GM19099 (cell line): ENCODE data around the gene BMP7.

ENCODE experiments used
- POLR2A ChIP-seq: IDR thresholded peaks from 3 replicates; pipeline ENCODE4 v1.6.1; 2011; ENCODE audit warnings: low read depth; ENCODE audit not compliant: insufficient read length; ENCODE audit errors: extremely low read depth

BMP7 gene

DNA sequence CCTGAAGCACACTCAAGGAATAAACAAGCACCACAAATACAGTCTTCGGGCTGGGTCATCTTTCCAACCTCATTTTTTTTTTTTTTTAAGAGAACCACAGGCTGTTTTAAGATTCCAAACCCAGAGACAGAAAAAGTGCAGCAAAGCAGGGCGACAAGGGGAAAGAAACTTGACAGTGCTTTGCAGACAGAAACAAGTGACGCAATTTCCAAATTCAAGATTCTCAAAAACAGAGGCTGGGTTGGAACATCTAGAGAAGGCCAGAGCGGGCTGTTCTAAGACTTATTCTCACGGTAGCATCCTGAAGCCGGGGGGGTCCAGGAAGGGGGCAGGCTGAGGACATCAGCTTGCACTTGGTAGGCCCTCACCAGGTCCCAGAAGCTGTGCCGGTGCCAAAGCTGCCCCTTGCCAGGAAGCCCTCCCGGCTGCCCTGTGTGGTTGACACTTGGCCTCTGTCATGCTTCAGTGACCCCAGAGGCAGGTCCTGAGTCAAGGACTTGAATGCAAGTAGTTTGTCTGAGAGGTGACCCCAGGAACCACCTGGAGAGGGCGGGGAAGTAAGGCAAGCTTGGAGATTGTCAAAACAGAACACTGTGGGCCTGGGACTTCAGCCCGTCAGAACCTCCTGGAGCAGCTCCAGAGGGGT lies 50.5 kb downstream of the BMP7 start:
- no peak for TF ChIP-seq POLR2A

- no peak for TF ChIP-seq POLR2A
These were observed 51.0 kb downstream of the BMP7 start for GRCh38 chr20:57215426-57215825.

DNA sequence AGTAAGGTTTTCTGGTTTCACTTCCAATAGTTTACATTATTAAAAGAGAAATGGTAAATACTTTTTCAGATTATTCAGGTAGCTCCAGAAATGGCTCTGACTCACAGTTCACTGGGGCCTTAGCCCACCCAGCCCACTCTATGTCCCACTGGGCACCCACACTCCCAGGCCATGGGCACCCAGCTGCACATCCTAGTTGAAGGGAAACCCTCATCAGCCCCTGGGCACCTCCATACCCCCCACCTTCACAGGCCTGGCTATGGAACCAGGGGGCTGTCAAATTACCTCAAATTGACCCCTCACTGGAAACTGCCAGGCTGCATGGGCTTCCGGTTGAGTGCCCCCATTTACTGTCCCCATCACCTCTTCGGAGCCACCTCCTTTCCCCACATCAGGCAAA lies 51.5 kb downstream of the BMP7 start:
- TF ChIP-seq POLR2A = no peak

DNA sequence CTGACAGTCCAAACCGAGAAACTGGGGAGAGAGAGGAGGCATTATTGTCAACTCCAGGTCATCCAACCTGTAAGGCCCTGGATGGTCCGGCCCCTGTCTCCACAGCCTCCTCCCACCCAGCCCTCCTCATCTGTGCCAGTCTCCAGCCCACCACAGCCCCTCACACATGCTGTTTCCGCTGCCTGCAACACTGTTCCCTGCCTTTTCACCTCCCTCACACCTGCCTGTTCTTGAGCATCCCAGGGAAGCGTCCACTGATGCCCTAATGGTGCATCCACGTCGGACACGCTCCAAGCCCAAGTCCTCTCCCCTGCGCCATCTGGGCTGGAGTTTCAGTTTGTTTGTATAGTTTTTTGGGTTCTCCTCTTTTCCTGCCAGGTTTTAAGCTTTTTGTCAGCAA lies 52.0 kb downstream of the BMP7 start:
- TF ChIP-seq POLR2A = no peak

- TF ChIP-seq POLR2A = no peak
These were observed 52.5 kb downstream of the BMP7 start for GRCh38 chr20:57213924-57214323.

- TF ChIP-seq POLR2A = no peak
These were observed 53.1 kb downstream of the BMP7 start for GRCh38 chr20:57213291-57213690.

DNA sequence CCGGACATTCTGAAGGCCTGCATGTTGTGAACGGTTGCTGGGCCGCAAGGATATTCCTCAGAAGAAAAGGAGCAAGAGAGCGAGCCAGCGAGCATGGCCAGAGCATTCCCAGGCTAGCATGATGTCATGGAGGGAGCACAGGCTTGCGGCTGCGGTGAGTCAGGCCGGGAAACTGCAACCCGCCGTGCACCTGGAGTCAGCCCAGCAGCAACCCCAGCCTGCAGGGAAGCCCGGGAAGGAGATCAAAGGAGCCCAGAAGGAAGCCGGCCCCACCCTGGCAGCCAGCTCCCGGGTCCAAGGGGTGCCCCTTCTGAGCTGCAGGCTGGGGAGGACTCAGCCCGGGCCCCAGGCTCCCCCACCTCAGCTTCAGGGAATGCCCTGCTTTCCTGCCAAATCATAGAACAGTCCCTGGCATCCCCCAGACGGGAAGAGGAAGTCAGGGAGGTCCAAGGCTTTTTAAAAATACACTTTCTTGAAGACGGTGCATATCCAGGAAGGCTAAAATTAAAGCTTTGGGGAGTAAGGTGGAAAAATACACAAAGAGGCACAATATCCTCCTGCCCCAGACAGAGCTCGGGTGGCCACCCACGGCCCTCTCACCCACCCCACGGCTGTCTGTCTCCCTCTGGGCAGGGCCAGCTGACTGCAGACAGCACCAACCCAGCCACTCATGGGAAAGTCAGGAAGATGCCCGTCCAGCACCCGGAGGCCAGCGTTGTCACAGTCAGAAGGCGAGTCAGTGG lies 53.7 kb downstream of the BMP7 start:
- no peak for TF ChIP-seq POLR2A

GRCh38 chr20:57211908-57212533 lies 54.4 kb downstream of the BMP7 start:
- TF ChIP-seq POLR2A = no peak

DNA sequence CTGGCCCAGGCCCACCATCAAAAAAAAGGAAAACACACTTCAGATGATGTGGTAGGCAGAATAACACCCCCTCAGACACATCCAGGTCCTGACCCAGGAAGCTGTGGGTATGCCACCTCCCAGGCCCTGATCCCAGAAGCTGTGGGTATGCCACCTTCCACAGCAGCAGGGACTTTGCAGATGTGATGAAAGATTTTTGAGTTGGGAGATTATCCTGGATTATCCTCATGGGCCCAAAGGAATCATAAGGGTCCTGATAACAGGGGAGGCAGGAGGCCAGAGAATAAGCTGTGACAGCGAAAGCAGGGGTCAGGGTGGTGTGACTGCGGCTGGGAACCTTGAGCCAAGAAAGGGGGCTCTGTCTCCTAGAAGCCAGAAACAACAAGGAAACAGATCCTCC lies 55.0 kb downstream of the BMP7 start:
- no peak for TF ChIP-seq POLR2A

- no peak for TF ChIP-seq POLR2A
These were observed 55.5 kb downstream of the BMP7 start for GRCh38 chr20:57210911-57211280.

- TF ChIP-seq POLR2A = no peak
These were observed 56.2 kb downstream of the BMP7 start for GRCh38 chr20:57210054-57210910.

DNA sequence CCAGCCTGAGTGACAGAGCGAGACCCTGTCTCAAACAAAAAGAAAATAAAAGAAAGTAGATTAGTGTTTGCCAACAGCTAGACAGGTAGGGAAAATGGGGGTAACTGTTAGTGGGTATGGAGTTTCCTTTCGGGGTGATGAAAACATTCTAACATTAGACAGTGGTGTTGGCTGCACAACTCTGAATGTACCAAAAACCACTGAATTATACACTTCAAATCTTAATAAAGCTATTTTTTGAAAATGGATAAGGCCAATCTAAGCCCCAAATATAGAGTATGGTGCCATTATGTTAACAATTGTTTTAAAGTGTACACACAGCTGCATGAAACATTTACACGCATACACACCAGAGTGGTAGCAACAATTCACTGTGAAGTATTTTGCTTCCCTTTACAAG lies 57.0 kb downstream of the BMP7 start:
- no peak for TF ChIP-seq POLR2A

DNA sequence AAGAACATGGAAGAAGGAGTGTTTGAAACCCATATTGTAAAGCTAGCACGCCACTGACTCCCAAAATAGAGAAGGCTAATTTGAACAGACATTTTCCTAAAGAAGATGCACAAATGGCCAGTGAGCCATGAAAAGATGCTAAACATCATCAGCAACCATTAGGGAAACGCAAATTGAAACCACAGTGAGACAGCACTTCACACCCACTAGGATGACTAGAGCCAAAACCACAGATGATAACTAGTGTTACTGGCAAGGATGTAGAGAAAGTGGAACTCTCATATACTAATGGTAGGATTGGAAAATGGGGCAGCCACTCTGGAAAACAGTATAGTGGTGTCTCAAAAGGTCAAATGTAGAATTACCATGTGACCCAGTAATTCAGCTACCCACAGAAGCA lies 58.2 kb downstream of the BMP7 start:
- TF ChIP-seq POLR2A = no peak

GRCh38 chr20:57207251-57207650 lies 59.2 kb downstream of the BMP7 start:
- TF ChIP-seq POLR2A = no peak

- no peak for TF ChIP-seq POLR2A
These were observed 60.7 kb downstream of the BMP7 start for GRCh38 chr20:57205606-57206219.

DNA sequence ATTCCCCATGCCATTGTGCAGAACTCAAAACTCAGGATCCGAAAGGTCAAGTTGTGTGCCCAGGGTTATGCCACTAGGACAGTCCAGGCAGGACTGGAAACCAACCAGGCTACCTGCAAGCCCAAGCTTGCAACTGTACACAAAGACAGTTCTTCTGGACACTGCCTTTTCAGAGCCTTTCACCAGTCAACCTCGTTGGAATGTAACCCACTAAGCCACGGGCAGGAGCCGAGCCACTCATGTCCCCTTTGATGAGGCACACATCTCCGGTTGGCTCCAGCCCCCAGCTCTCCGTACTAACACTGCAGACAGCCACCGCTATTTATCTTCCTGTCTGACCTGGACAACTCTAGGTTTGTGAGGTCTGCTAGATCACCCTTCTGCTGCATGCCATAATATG lies 62.5 kb downstream of the BMP7 start:
- TF ChIP-seq POLR2A = no peak

- no peak for TF ChIP-seq POLR2A
These were observed 63.2 kb downstream of the BMP7 start for GRCh38 chr20:57203204-57203603.
